Natural killer cell treated with Interleukin-12 subunit alpha and Interleukin-12 subunit beta and Interleukin-15 and Interleukin-18, amount 100 ng/mL, for 72 hours (primary cell): Measurements from ENCODE around the gene CD70. TPM values are rescaled to one million over a fixed set of nuclear protein-coding genes. Genes with fewer than 3 reads are reported as not detected.
A peak's percentile ranks its signal among the peaks of the same experiment; 100 is the strongest.
"Not testable (repeated sequence)": the region's sequence is repeated elsewhere in the genome, so short reads cannot be mapped to it uniquely, and the experiment has no call there.

Source experiments
- ATAC-seq, 2 donors: fragments of 150-1000 bp; cut with Tn5 transposase in 1 of 2; sonication (Bioruptor Pico), chemical (Tn5 transposase) in 1 of 2; 2 replicates each; pipeline ENCODE4 v1.10.0; 2021
- DNase-seq: peaks from one replicate; pipeline ENCODE4 v3.0.0; 2022; ENCODE audit warnings: low spot score
- H3K27ac Mint-ChIP-seq, 2 donors: 1 replicate in 1 of 2; 2 replicates in 1 of 2; pipeline ENCODE4 v1.8.0; 2022; ENCODE audit warnings: mixed read lengths in 2 of 2, mild to moderate bottlenecking in 1 of 2, moderate library complexity in 1 of 2
- H3K27me3 Mint-ChIP-seq, 2 donors: 1 replicate in 1 of 2; 2 replicates in 1 of 2; pipeline ENCODE4 v1.8.0; 2022; ENCODE audit warnings: mixed read lengths in 2 of 2
- H3K36me3 Mint-ChIP-seq: one replicate; pipeline ENCODE4 v1.8.0; 2022; ENCODE audit warnings: mixed read lengths
- H3K4me1 Mint-ChIP-seq, 2 donors: 1 replicate in 1 of 2; 2 replicates in 1 of 2; pipeline ENCODE4 v1.8.0; 2022; ENCODE audit warnings: low read depth in 2 of 2, mixed read lengths in 2 of 2, mild to moderate bottlenecking in 1 of 2
- H3K4me3 Mint-ChIP-seq: one replicate; pipeline ENCODE4 v1.8.0; 2022; ENCODE audit warnings: mixed read lengths
- H3K9me3 Mint-ChIP-seq: 2 replicates; pipeline ENCODE4 v1.8.0; 2022; ENCODE audit warnings: mixed read lengths
- total RNA-seq, 2 donors: library from RNA; stranded (reverse); gene quantifications; one replicate each; pipeline ENCODE4 v1.2.3, GENCODE V29; 2022

The CD70 gene
- total RNA-seq, 2 donors from 2014 or later, result 10.6 to 26.1 TPM

GRCh38 chr19:6606276-6607070, 15.5 kb upstream of the CD70 start:
- Mint-ChIP-seq H3K4me1 (peaks cover 12 to 22% of the 10 kb centered on the region in 2 donors), H3K27me3 (peaks cover 11 to 22% of the 10 kb centered on the region in 2 donors)
- H3K4me3 Mint-ChIP-seq, H3K9me3 Mint-ChIP-seq, ATAC-seq, H3K27ac Mint-ChIP-seq, H3K36me3 Mint-ChIP-seq, DNase-seq: not testable (repeated sequence)

- Mint-ChIP-seq H3K4me1 (peaks cover 14 to 32% of the 10 kb centered on the region in 2 donors), H3K36me3 (no peaks in the 10 kb centered on the region), H3K27me3 (peaks cover 4 to 10% of the 10 kb centered on the region in 2 donors), H3K9me3 (no peaks in the 10 kb centered on the region), H3K27ac (no peak overlapping the region), H3K4me3 (no peak overlapping the region)
- DNase-seq (no peak), ATAC-seq (no peak)
Observed at GRCh38 chr19:6604906-6605305, 14.0 kb upstream of the CD70 start.

- Mint-ChIP-seq H3K4me3 (no peak overlapping the region), H3K9me3 (no peaks in the 10 kb centered on the region), H3K27ac (no peak overlapping the region), H3K27me3 (peaks cover 6 to 7% of the 10 kb centered on the region in 2 donors), H3K4me1 (peaks cover 18 to 39% of the 10 kb centered on the region in 2 donors), H3K36me3 (no peaks in the 10 kb centered on the region)
- DNase-seq, result no peak
- ATAC-seq, result no peak
Observed at GRCh38 chr19:6602729-6603114, 11.8 kb upstream of the CD70 start.

- DNase-seq, H3K9me3 Mint-ChIP-seq, H3K27me3 Mint-ChIP-seq, H3K36me3 Mint-ChIP-seq: not testable (repeated sequence)
- ATAC-seq, result peak in 1 of 2 donors; percentile 89
- H3K4me1 Mint-ChIP-seq, result peaks cover 18 to 41% of the 10 kb centered on the region in 2 donors
- peak overlapping the region; percentile 16 to 61 for H3K27ac Mint-ChIP-seq
- peak overlapping the region; percentile 66 for H3K4me3 Mint-ChIP-seq
Observed at GRCh38 chr19:6601537-6602052, 10.6 kb upstream of the CD70 start.

- H3K9me3 Mint-ChIP-seq, result not testable (repeated sequence)
- Mint-ChIP-seq H3K27ac (peak overlapping the region in 1 of 2 donors; percentile 61), H3K4me3 (peak overlapping the region; percentile 66)
Observed at GRCh38 chr19:6600951-6601536, 10.1 kb upstream of the CD70 start.

GRCh38 chr19:6599866-6600454, 9.0 kb upstream of the CD70 start:
- ATAC-seq, result no peak
- peaks cover 18 to 41% of the 10 kb centered on the region in 2 donors for H3K4me1 Mint-ChIP-seq
- no peak for DNase-seq
- H3K36me3 Mint-ChIP-seq, result no peaks in the 10 kb centered on the region
- H3K27me3 Mint-ChIP-seq, result peaks cover 7 to 9% of the 10 kb centered on the region in 2 donors
- no peak overlapping the region for H3K4me3 Mint-ChIP-seq
- H3K27ac Mint-ChIP-seq, result no peak overlapping the region
- no peaks in the 10 kb centered on the region for H3K9me3 Mint-ChIP-seq

More at GRCh38 chr19:6600951-6601536, 10.1 kb upstream of the CD70 start:
- not testable (repeated sequence) for H3K36me3 Mint-ChIP-seq, DNase-seq, ATAC-seq, H3K27me3 Mint-ChIP-seq
- H3K4me1 Mint-ChIP-seq, result peaks cover 18 to 41% of the 10 kb centered on the region in 2 donors

- peaks cover 12 to 35% of the 10 kb centered on the region in 2 donors for H3K4me1 Mint-ChIP-seq
- H3K36me3 Mint-ChIP-seq, ATAC-seq, H3K9me3 Mint-ChIP-seq, DNase-seq: not testable (repeated sequence)
- peaks cover 9 to 14% of the 10 kb centered on the region in 2 donors for H3K27me3 Mint-ChIP-seq
- peak overlapping the region; percentile 46 for H3K4me3 Mint-ChIP-seq
- peak overlapping the region; percentile 6 to 47 for H3K27ac Mint-ChIP-seq
Observed at GRCh38 chr19:6598254-6598892, 7.4 kb upstream of the CD70 start.

- not testable (repeated sequence) for H3K9me3 Mint-ChIP-seq
Observed at GRCh38 chr19:6597471-6598253, 6.7 kb upstream of the CD70 start.

GRCh38 chr19:6596621-6597020, 5.7 kb upstream of the CD70 start:
- Mint-ChIP-seq H3K27me3 (peaks cover 9 to 19% of the 10 kb centered on the region in 2 donors), H3K4me1 (peaks cover 11 to 32% of the 10 kb centered on the region in 2 donors), H3K27ac (no peak overlapping the region), H3K4me3 (no peak overlapping the region), H3K9me3 (no peaks in the 10 kb centered on the region), H3K36me3 (no peaks in the 10 kb centered on the region)
- DNase-seq (no peak), ATAC-seq (no peak)

More at GRCh38 chr19:6597471-6598253, 6.7 kb upstream of the CD70 start:
- Mint-ChIP-seq H3K4me3 (peak overlapping the region; percentile 46), H3K4me1 (peaks cover 12 to 35% of the 10 kb centered on the region in 2 donors), H3K27me3 (peaks cover 9 to 16% of the 10 kb centered on the region in 2 donors), H3K27ac (peak overlapping the region in 1 of 2 donors; percentile 47)
- not testable (repeated sequence) for DNase-seq, H3K36me3 Mint-ChIP-seq, ATAC-seq

- Mint-ChIP-seq H3K4me1 (peaks cover 22 to 41% of the 10 kb centered on the region in 2 donors), H3K9me3 (no peaks in the 10 kb centered on the region), H3K27ac (peak overlapping the region in 1 of 2 donors; percentile 29), H3K27me3 (peaks cover 31 to 40% of the 10 kb centered on the region in 2 donors), H3K4me3 (peak overlapping the region; percentile 47), H3K36me3 (peaks cover 6% of the 10 kb centered on the region)
- no peak for ATAC-seq
- DNase-seq, result no peak
Observed at GRCh38 chr19:6593651-6594416, 2.9 kb upstream of the CD70 start.

- Mint-ChIP-seq H3K27ac (peak overlapping the region; percentile 46 to 61), H3K4me3 (peak overlapping the region; percentile 96), H3K27me3 (peaks cover 52 to 55% of the 10 kb centered on the region in 2 donors), H3K36me3 (peaks cover 6% of the 10 kb centered on the region), H3K4me1 (peaks cover 37 to 50% of the 10 kb centered on the region in 2 donors), H3K9me3 (no peaks in the 10 kb centered on the region)
- ATAC-seq (peak; percentile 43 to 63), DNase-seq (peak; percentile 61)
Observed at GRCh38 chr19:6590258-6590826, 608 bp downstream of the CD70 start.

- Mint-ChIP-seq H3K4me1 (peaks cover 37 to 50% of the 10 kb centered on the region in 2 donors), H3K36me3 (peaks cover 6% of the 10 kb centered on the region), H3K9me3 (no peaks in the 10 kb centered on the region), H3K27me3 (peaks cover 52 to 55% of the 10 kb centered on the region in 2 donors), H3K4me3 (peak overlapping the region; percentile 96), H3K27ac (peak overlapping the region; percentile 38 to 61)
- ATAC-seq (no peak), DNase-seq (no peak)
Observed at GRCh38 chr19:6589711-6590257, 1.2 kb downstream of the CD70 start.
